HepG2 (cell line): ENCODE data around the gene TAF1C. TPM values are rescaled to one million over a fixed set of nuclear protein-coding genes. Genes with fewer than 3 reads are reported as not detected.

ENCODE experiments used
- ATAC-seq: fragments of 200-7000 bp; cut with Tn5 transposase; 3 replicates; pipeline ENCODE4 v1.9.1; 2020; ENCODE audit warnings: mild to moderate bottlenecking, moderate library complexity
- BruUV-seq: library from RNA; stranded (reverse); fragments of 400-500 nt; replicated peaks from 2 replicates; lab custom pipeline; 2021; lab: Mats Ljungman, UMichigan
- CTCF ChIA-PET: fragments of 300-600 bp; formaldehyde crosslinking; extraction: SDS; loops from one replicate; lab custom pipeline; 2021; ENCODE audit warnings: low total read pairs, inconsistent platforms, low intra/inter-chr PET ratio; lab: Yijun Ruan, JAX
- POLR2A ChIA-PET: fragments of 350-600 bp; sonication (Branson Sonifier 250); formaldehyde crosslinking; loops from one replicate; lab custom pipeline; 2020; ENCODE audit warnings: antibody characterized with exemption, inconsistent platforms; lab: Yijun Ruan, JAX
- DNase-seq: peaks from one replicate; pipeline ENCODE4 v3.0.0-alpha.2; 2015; ENCODE audit warnings: low spot score
- FAIRE-seq: peaks from 3 replicates; lab custom pipeline; 2011; peaks lifted over from hg19 to GRCh38; lab: Jason Lieb, UNC
- H2AFZ ChIP-seq: one replicate; pipeline ENCODE4 v1.6.1; 2011; ENCODE audit warnings: low read length, inconsistent platforms
- H3K27ac ChIP-seq: fragments of 300-600 bp; 3 replicates; pipeline ENCODE4 v1.8.0; 2011; ENCODE audit warnings: mixed run types, mild to moderate bottlenecking, mixed read lengths, low read length, inconsistent platforms; ENCODE audit not compliant: insufficient read depth; ENCODE audit errors: extremely low read length
- H3K27me3 ChIP-seq, 2 experiments: fragments of 200-600 bp in 1 of 2; 2 replicates in 1 of 2; 3 replicates in 1 of 2; pipeline versions ENCODE4 v1.6.0 to v1.8.0; 2011; ENCODE audit warnings: low read length in 2 of 2, mild to moderate bottlenecking in 2 of 2, moderate library complexity in 2 of 2, inconsistent platforms in 1 of 2; ENCODE audit not compliant: insufficient read depth in 2 of 2, control insufficient read depth in 1 of 2
- H3K36me3 ChIP-seq, 2 experiments: fragments of 200-600 bp in 1 of 2; replicated peaks in 1 of 2; 2 replicates in 1 of 2; 3 replicates in 1 of 2; pipeline versions ENCODE4 v1.5.1 to v1.8.0; 2011; ENCODE audit warnings: low read length in 2 of 2, inconsistent platforms in 1 of 2; ENCODE audit not compliant: insufficient read depth in 2 of 2, control insufficient read depth in 1 of 2
- H3K4me1 ChIP-seq: 2 replicates; pipeline ENCODE4 v1.5.1; 2012; ENCODE audit warnings: low read length, inconsistent platforms; ENCODE audit not compliant: insufficient read depth
- H3K4me2 ChIP-seq: 2 replicates; pipeline ENCODE4 v1.6.0; 2011; ENCODE audit warnings: low read depth, low read length, inconsistent platforms
- H3K4me3 ChIP-seq, 3 experiments: fragments of 200-600 bp in 1 of 3; sonication (generic), shearing (Covaris generic) in 1 of 3; replicated peaks in 1 of 3; 2 replicates each; pipeline ENCODE4 v1.5.1; 2011 to 2016; ENCODE audit warnings: low read length in 3 of 3, inconsistent platforms in 2 of 3, low read depth in 2 of 3, mild to moderate bottlenecking in 2 of 3, control low read depth in 1 of 3, mixed read lengths in 1 of 3; ENCODE audit not compliant: insufficient read depth in 1 of 3
- H3K79me2 ChIP-seq: one replicate; pipeline ENCODE4 v1.6.1; 2011; ENCODE audit warnings: low read length, inconsistent platforms; ENCODE audit not compliant: insufficient read depth
- H3K9ac ChIP-seq: 2 replicates; pipeline ENCODE4 v1.6.0; 2011; ENCODE audit warnings: mild to moderate bottlenecking, low read depth, low read length, inconsistent platforms; ENCODE audit not compliant: insufficient read depth
- H3K9me3 ChIP-seq: 2 replicates; pipeline ENCODE4 v1.5.1; 2012; ENCODE audit warnings: mild to moderate bottlenecking, low read length
- H4K20me1 ChIP-seq: 2 replicates; pipeline ENCODE4 v1.6.0; 2011; ENCODE audit warnings: inconsistent platforms, mild to moderate bottlenecking, low read length, moderate library complexity; ENCODE audit not compliant: insufficient read depth
- BRCA1 ChIP-seq: sonication (generic); formaldehyde crosslinking; IDR thresholded peaks from 2 replicates; pipeline ENCODE4 v1.4.0; 2020; ENCODE audit warnings: missing genetic modification reagents
- ERF ChIP-seq: IDR thresholded peaks from 2 replicates; pipeline ENCODE4 v1.6.1; 2018; ENCODE audit warnings: missing biosample characterization, missing genetic modification reagents
- EZH2 ChIP-seq: conservative IDR thresholded peaks from 2 replicates; pipeline ENCODE4 v1.6.1; 2012; ENCODE audit warnings: mild to moderate bottlenecking, low read depth, low read length, moderate library complexity
- FOSL2 ChIP-seq: sonication (generic); formaldehyde crosslinking; IDR thresholded peaks from 2 replicates; pipeline ENCODE4 v1.4.0; 2020; ENCODE audit warnings: missing genetic modification reagents
- MTF1 ChIP-seq: sonication (generic); formaldehyde crosslinking; IDR thresholded peaks from 2 replicates; pipeline ENCODE4 v1.5.0; 2020; ENCODE audit warnings: missing genetic modification reagents
- PHF21A ChIP-seq: sonication (generic); formaldehyde crosslinking; IDR thresholded peaks from 2 replicates; pipeline ENCODE4 v1.5.0; 2020; ENCODE audit warnings: mild to moderate bottlenecking, missing genetic modification reagents
- SIX1 ChIP-seq: sonication (generic); formaldehyde crosslinking; IDR thresholded peaks from 2 replicates; pipeline ENCODE4 v1.4.0; 2020; ENCODE audit warnings: missing genetic modification reagents, borderline replicate concordance
- XBP1 ChIP-seq: sonication (generic); formaldehyde crosslinking; IDR thresholded peaks from 2 replicates; pipeline ENCODE4 v1.5.0; 2020; ENCODE audit warnings: missing genetic modification reagents
- ZNF280D ChIP-seq: sonication (generic); formaldehyde crosslinking; IDR thresholded peaks from 2 replicates; pipeline ENCODE4 v1.5.1; 2020; ENCODE audit warnings: mild to moderate bottlenecking, missing genetic modification reagents
- ZNF407 ChIP-seq: sonication (generic); formaldehyde crosslinking; IDR thresholded peaks from one replicate; pipeline ENCODE4 v1.5.1; 2020; ENCODE audit warnings: mild to moderate bottlenecking, missing genetic modification reagents; ENCODE audit errors: not compliant biosample characterization
- ZNF564 ChIP-seq: sonication (generic); formaldehyde crosslinking; IDR thresholded peaks from 2 replicates; pipeline ENCODE4 v1.8.1; 2023; ENCODE audit warnings: mild to moderate bottlenecking, missing genetic modification reagents
- ZNF567 ChIP-seq: sonication (generic); formaldehyde crosslinking; IDR thresholded peaks from 2 replicates; pipeline ENCODE4 v1.8.1; 2023; ENCODE audit warnings: mild to moderate bottlenecking, missing genetic modification reagents, borderline replicate concordance
- WGBS: methylation state at CpG from one replicate; pipeline ENCODE4 v1.1.6; 2017; ENCODE audit warnings: low lambda C conversion rate; 5-methylcytosine and 5-hydroxymethylcytosine counted together
- in situ Hi-C: cut with HindIII; loops from 2 replicates; pipeline ENCODE4 v1.10.0; 2017; ENCODE audit warnings: low pct_unique_long_range_greater_than_20kb; ENCODE audit not compliant: extremely low pct_ligation_motif_present
- intact Hi-C: fragments of 100-400 bp; cut with micrococcal nuclease; formaldehyde crosslinking; loops from one replicate; pipeline ENCODE4 v1.10.0; 2022; ENCODE audit not compliant: unreplicated experiment
- polyA plus RNA-seq, 8 experiments: library from polyadenylated mRNA; depleted of rRNA in 3 of 8; stranded (reverse) in 7 of 8; unstranded in 1 of 8; fragments of >200 nt; fragmentation: Illumina TruSeq in 4 of 8; extraction: Trizol in 4 of 8; gene quantifications; 2 replicates each; pipeline versions ENCODE4 v1.2.1 to v1.2.3, GENCODE V29; 2011 to 2016; ENCODE audit warnings: low read depth in 4 of 8, missing spikeins in 1 of 8, mixed read lengths in 1 of 8; ENCODE audit not compliant: insufficient read depth in 1 of 8
- total RNA-seq, 5 experiments: library from RNA; depleted of rRNA; stranded (reverse); fragments of >200 nt; fragmentation: Illumina TruSeq; extraction: Trizol; gene quantifications; 2 replicates each; pipeline ENCODE4 v1.2.3, GENCODE V29; 2016; ENCODE audit warnings: low read depth in 1 of 5

The TAF1C gene
- total and polyA plus RNA-seq, 2 of the 13 experiments (the other 11 are each of a cell fraction or from before 2014, with no cell fraction given), result 15.6 to 20.8 TPM

- H3K4me3 ChIP-seq, result no peak overlapping the region
- TF ChIP-seq ZNF280D (no peak), FOSL2 (no peak), PHF21A (CRISPR knock-in tag) (no peak), ZNF564 (CRISPR knock-in tag) (no peak), XBP1 (no peak), EZH2 (no peak), ERF (CRISPR knock-in tag) (no peak), ZNF407 (no peak), BRCA1 (CRISPR knock-in tag) (no peak), SIX1 (CRISPR knock-in tag) (no peak), MTF1 (no peak), ZNF567 (no peak)
- in situ Hi-C loops, result no loop called here
- H3K27me3 ChIP-seq, result peaks cover 0 to 76% of the 10 kb centered on the region in 2 experiments; a peak in 4 of 5 replicates
- H3K27ac ChIP-seq, result no peak overlapping the region
- DNase-seq (no peak), FAIRE-seq (no peak), ATAC-seq (no peak)
- H3K4me1 ChIP-seq, result peaks cover 5% of the 10 kb centered on the region; the same call in 1 of the 2 replicates
- intact Hi-C loops, result no loop called here
- H3K9me3 ChIP-seq, result no peaks in the 10 kb centered on the region
- H3K4me2 ChIP-seq, result no peak overlapping the region
- no peaks in the 10 kb centered on the region for H4K20me1 ChIP-seq
- no peak overlapping the region for H2AFZ ChIP-seq
- 12% methylated on average over 5 of the region's 5 CpGs for WGBS
- BruUV-seq, result no TSS peak
- H3K79me2 ChIP-seq, result no peaks in the 10 kb centered on the region
- ChIA-PET CTCF (no interaction called here), POLR2A (no interaction called here)
- H3K36me3 ChIP-seq, result no peaks in the 10 kb centered on the region
- no peak overlapping the region for H3K9ac ChIP-seq
Observed at GRCh38 chr16:84232060-84232459, 45.2 kb upstream of the TAF1C start.
